SU-DHL-6 (cell line): ENCODE measurements around the gene MAP3K21.

Source experiments
- CTCF ChIP-seq: fragments of 200-600 bp; sonication (generic); IDR thresholded peaks from one replicate; pipeline ENCODE4 v1.5.1; 2017; ENCODE audit warnings: antibody characterized with exemption, mild to moderate bottlenecking, low read length, moderate library complexity; ENCODE audit not compliant: insufficient read depth, poor library complexity, severe bottlenecking
- EZH2phosphoT487 ChIP-seq: fragments of 200-600 bp; sonication (generic), shearing (Covaris generic); conservative IDR thresholded peaks from 2 replicates; pipeline ENCODE4 v1.6.1; 2018; ENCODE audit warnings: mild to moderate bottlenecking, antibody characterized with exemption, low read length, moderate library complexity, mixed read lengths

DNA sequence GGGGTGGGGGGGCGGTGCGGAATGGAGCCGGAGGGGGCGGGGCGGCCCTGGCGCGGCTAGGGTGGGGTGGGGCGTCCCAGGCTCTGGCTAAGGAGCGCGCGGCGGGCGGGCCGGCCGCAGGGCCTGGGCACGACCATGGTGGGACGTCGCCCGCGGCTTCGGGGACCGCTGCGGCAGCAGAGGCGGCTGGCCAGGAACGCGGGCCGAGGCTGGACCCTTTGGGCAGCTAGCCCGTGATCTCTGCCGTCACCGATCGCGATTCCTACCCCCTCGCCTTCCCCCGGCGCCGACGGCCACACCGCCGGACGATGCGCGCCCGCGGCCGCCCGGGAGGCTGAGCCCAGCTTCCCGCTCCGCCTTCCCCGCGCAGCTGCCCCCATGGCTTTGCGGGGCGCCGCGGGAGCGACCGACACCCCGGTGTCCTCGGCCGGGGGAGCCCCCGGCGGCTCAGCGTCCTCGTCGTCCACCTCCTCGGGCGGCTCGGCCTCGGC, at the start of gene MAP3K21:
- TF ChIP-seq CTCF = no peak
- TF ChIP-seq EZH2phosphoT487 = no peak
